ENCODE data around the gene SHISAL2A.

Gene SHISAL2A

DNA sequence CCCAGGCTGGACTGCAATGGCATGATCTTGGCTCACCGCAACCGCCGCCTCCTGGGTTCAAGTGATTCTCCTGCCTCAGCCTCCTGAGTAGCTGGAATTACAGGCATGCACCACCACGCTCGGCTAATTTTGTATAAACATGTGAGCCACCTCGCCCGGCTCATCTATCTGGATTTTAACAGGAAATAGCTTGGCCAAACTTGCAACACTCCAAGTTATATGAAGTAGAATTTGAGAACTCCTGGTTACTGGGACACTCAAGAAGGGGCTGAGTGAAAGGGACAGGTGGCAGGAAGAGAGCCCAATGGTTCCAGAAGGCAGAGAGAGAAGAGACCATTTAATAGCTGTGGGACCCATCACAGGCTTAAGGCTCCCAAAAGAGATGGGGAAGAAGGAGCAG, 33.7 kb upstream of the SHISAL2A start:
- DNase-seq: no peak
- Histone ChIP-seq H3K36me3 (no peaks in the 10 kb centered on the region), H3K4me3 (no peak overlapping the region), H3K9me3 (no peaks in the 10 kb centered on the region), H3K27ac (no peak overlapping the region), H3K4me1 (peaks cover 0 to 27% (median 12%) of the 10 kb centered on the region in 4 donors), H3K27me3 (peaks cover 0 to 3% of the 10 kb centered on the region in 2 donors)
- intact Hi-C loops (cut with DNase I; ENCODE audit: low total_unique reads): no loop called here
- TF ChIP-seq, protein P1, sequence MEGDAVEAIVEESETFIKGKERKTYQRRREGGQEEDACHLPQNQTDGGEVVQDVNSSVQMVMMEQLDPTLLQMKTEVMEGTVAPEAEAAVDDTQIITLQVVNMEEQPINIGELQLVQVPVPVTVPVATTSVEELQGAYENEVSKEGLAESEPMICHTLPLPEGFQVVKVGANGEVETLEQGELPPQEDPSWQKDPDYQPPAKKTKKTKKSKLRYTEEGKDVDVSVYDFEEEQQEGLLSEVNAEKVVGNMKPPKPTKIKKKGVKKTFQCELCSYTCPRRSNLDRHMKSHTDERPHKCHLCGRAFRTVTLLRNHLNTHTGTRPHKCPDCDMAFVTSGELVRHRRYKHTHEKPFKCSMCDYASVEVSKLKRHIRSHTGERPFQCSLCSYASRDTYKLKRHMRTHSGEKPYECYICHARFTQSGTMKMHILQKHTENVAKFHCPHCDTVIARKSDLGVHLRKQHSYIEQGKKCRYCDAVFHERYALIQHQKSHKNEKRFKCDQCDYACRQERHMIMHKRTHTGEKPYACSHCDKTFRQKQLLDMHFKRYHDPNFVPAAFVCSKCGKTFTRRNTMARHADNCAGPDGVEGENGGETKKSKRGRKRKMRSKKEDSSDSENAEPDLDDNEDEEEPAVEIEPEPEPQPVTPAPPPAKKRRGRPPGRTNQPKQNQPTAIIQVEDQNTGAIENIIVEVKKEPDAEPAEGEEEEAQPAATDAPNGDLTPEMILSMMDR (IDR thresholded peaks at IDR 0.05): no peak

GRCh38 chr1:52600533-52601179, 32.3 kb upstream of the SHISAL2A start:
- Histone ChIP-seq H3K27ac (no peak overlapping the region), H3K9me3 (no peaks in the 10 kb centered on the region), H3K36me3 (peaks cover 0 to under 1% (median 0%) of the 10 kb centered on the region in 3 donors), H3K27me3 (peaks cover 0 to 3% of the 10 kb centered on the region in 2 donors), H3K4me1 (peaks cover 0 to 34% (median 14%) of the 10 kb centered on the region in 4 donors), H3K4me3 (no peak overlapping the region)
- intact Hi-C loops (cut with DNase I; ENCODE audit: low total_unique reads): no loop called here
- TF ChIP-seq, protein P1 (IDR thresholded peaks at IDR 0.05): no peak
- DNase-seq: no peak

DNA sequence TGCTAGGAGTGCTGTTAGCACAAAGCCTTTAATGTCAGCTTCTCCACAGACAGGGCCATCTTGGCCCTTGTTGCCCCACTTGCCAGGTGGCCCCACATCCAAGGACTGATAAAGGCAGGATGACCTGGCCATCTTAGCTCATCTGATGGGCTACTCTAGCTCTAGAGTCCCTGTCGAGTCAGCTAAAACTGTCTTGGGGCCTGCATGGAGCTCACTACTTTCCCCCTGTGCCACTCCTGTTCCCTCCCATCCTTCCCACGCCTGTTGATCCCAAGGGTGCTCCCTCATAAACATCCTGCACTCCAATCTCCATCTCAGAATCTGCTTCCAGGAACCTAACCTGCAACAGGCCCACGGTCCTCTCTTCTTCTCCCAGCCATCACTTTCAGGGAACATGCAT, 31.4 kb upstream of the SHISAL2A start:
- Histone ChIP-seq H3K4me1 (peaks cover 0 to 34% (median 14%) of the 10 kb centered on the region in 4 donors), H3K27me3 (peaks cover 0 to 3% of the 10 kb centered on the region in 2 donors), H3K9me3 (no peaks in the 10 kb centered on the region), H3K36me3 (peaks cover under 1 to 9% (median 2%) of the 10 kb centered on the region in 3 donors), H3K4me3 (peak overlapping the region; percentile 65 to 75), H3K27ac (peak overlapping the region in 1 of 2 donors; percentile 91)
- intact Hi-C loops (cut with DNase I; ENCODE audit: low total_unique reads): no loop called here
- TF ChIP-seq, protein P1 (IDR thresholded peaks at IDR 0.05): no peak
- DNase-seq: no peak

DNA sequence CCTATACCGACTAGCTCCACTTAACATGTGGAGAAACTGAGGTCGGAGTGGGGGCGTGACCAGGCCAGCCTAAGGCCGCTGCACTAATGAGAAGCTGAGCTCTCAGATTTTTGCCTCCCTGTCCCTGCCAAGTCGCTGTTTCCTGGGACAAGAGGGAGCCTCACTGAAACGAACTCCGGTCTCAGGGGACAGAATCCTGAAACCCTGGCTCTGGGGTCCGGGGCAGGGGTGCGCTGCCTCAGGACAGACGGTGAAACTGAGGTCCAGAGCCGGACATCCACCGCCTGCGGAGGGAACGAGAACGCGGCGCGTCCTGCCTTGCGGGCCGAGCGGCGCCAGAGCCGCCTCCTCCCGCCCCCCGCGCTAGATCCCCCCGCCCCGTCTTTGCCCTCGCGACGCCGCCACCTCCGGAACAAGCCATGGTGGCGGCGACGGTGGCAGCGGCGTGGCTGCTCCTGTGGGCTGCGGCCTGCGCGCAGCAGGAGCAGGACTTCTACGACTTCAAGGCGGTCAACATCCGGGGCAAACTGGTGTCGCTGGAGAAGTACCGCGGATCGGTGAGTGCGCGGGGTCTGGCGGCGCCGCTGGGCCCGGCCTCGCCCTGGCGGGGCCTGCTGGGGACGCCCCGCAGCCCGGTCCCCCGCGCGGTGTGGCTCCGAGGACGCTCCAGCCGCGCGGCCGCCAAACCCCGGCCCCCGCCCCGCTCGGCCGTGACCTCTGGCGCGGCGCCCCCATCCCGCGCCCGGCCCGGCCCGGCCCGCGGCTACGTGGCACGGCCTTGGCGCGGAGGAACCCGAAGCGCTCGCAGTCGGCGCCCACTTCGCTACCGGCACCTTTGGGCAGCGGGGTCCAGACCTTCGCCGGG, 30.7 kb upstream of the SHISAL2A start, which contains the start of gene GPX7:
Gene GPX7, plus strand, starts transcription at position 381 of the 865 bp plus-strand sequence. Its CDS starts 39 bp downstream, at position 420.
- Histone ChIP-seq H3K4me3 (peak within 1 kb of the TSS; percentile 65 to 75), H3K27me3 (peaks cover 0 to 2% of the 10 kb centered on the region in 2 donors), H3K36me3 (peaks cover 8 to 16% (median 8%) of the 10 kb centered on the region in 3 donors), H3K4me1 (peaks cover 0 to 34% (median 14%) of the 10 kb centered on the region in 4 donors), H3K9me3 (no peaks in the 10 kb centered on the region), H3K27ac (peak within 1 kb of the TSS; percentile 84 to 91)
- TF ChIP-seq, protein P1 (IDR thresholded peaks at IDR 0.05): no peak
- intact Hi-C loops (cut with DNase I; ENCODE audit: low total_unique reads): no loop called here
- DNase-seq: peak; percentile 25 to 71

- intact Hi-C loops (cut with DNase I; ENCODE audit: low total_unique reads): no loop called here
- peaks cover 0 to 34% (median 14%) of the 10 kb centered on the region in 4 donors for H3K4me1 ChIP-seq
- H3K4me3 ChIP-seq: peak overlapping the region; percentile 65 to 75
- no peaks in the 10 kb centered on the region for H3K9me3 ChIP-seq
- H3K27ac ChIP-seq: peak overlapping the region; percentile 84 to 91
- H3K36me3 ChIP-seq: peaks cover 14 to 24% (median 16%) of the 10 kb centered on the region in 3 donors
- H3K27me3 ChIP-seq: no peaks in the 10 kb centered on the region
- TF ChIP-seq, protein P1 (IDR thresholded peaks at IDR 0.05): no peak
- DNase-seq: no peak
Measured at GRCh38 chr1:52602856-52603600, 29.9 kb upstream of the SHISAL2A start.

Data from tibial artery (tissue), 4 donors.